ENCODE data around the gene PLXNA2. TPM values are rescaled to one million over a fixed set of nuclear protein-coding genes. Genes with fewer than 3 reads are reported as not detected.

PLXNA2 gene
- total RNA-seq, 2 experiments from 2014 or later, result 0.23 TPM; not detected in 1

DNA sequence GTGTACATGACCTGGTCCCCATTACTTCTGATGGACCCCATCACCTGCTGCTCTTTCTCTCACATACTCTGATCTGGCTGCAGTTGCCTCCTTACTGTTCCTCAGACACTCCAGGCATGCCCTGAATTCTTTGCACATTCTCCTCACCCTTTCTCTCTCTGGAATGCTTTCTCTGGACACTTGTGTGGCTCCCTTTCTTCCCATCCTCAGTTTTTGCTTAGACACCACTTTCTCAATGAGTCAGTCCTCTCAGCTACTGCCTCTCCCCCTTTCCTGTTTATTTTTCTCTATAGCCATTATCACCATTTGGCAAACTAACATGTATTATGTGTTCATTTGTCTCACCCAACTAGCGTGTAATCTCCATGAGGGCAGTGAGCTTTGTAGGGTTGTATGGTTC lies 28.1 kb downstream of the PLXNA2 start:
- Histone ChIP-seq H4K20me1 (ENCODE audit: insufficient read depth, low read length) (no peaks in the 10 kb centered on the region), H3K36me3 (ENCODE audit: insufficient read depth, low read length) (no peaks in the 10 kb centered on the region), H3K9me3 (ENCODE audit: low read length) (no peaks in the 10 kb centered on the region), H3K79me2 (ENCODE audit: insufficient read depth, low read depth, low read length) (no peaks in the 10 kb centered on the region), H3K4me3 (ENCODE audit: low read depth, low read length, poor library complexity, severe bottlenecking) (no peak overlapping the region), H3K27ac (ENCODE audit: low read depth, low read length, poor library complexity, severe bottlenecking) (no peak overlapping the region), H3K4me2 (ENCODE audit: low read length) (no peak overlapping the region), H3K9me2 (ENCODE audit: insufficient read depth, low read length) (no peaks in the 10 kb centered on the region), H2AFZ (ENCODE audit: low read length) (no peak overlapping the region), H3K4me1 (ENCODE audit: insufficient read depth, low read length, poor library complexity, severe bottlenecking) (no peaks in the 10 kb centered on the region)
- BruUV-seq (replicated peaks), result no TSS peak
- TF ChIP-seq, protein P1, sequence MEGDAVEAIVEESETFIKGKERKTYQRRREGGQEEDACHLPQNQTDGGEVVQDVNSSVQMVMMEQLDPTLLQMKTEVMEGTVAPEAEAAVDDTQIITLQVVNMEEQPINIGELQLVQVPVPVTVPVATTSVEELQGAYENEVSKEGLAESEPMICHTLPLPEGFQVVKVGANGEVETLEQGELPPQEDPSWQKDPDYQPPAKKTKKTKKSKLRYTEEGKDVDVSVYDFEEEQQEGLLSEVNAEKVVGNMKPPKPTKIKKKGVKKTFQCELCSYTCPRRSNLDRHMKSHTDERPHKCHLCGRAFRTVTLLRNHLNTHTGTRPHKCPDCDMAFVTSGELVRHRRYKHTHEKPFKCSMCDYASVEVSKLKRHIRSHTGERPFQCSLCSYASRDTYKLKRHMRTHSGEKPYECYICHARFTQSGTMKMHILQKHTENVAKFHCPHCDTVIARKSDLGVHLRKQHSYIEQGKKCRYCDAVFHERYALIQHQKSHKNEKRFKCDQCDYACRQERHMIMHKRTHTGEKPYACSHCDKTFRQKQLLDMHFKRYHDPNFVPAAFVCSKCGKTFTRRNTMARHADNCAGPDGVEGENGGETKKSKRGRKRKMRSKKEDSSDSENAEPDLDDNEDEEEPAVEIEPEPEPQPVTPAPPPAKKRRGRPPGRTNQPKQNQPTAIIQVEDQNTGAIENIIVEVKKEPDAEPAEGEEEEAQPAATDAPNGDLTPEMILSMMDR (conservative IDR thresholded peaks at IDR 0.05; ENCODE audit: low read length), result no peak
- TF ChIP-seq EZH2phosphoT487 (IDR thresholded peaks at IDR 0.05; ENCODE audit: borderline replicate concordance, low read depth, low read length), result no peak
- ChIA-PET CTCF (ENCODE audit: unreplicated experiment) (no interaction called here), POLR2A (no interaction called here)
- DNase-seq (ENCODE audit: low spot score), result no peak
- intact Hi-C loops (cut with micrococcal nuclease; ENCODE audit: unreplicated experiment), result no loop called here

DNA sequence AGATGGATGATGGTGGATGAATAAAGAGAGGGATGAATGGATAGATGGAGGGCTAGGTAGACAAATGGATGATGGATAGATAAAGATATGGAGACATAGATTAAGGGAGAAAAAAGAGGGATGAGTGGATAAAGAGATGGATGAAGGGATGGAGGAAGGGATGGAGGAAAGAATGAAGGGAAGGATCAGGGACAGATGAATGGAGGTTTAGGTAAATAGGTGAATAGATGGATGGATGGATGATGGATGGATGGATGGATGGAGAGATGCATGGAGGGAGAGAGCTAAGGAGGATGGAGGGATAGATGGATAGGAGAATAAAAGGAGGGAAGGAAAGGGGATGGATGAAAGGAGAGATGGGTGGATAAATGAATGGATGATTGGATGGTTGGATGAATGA lies 28.8 kb downstream of the PLXNA2 start:
- no peaks in the 10 kb centered on the region for H3K4me1 ChIP-seq (ENCODE audit: insufficient read depth, low read length, poor library complexity, severe bottlenecking)
- H3K36me3 ChIP-seq (ENCODE audit: insufficient read depth, low read length), result no peaks in the 10 kb centered on the region
- H3K4me3 ChIP-seq (ENCODE audit: low read depth, low read length, poor library complexity, severe bottlenecking), result no peak overlapping the region
- H3K27ac ChIP-seq (ENCODE audit: low read depth, low read length, poor library complexity, severe bottlenecking), result no peak overlapping the region
- CTCF ChIA-PET (ENCODE audit: unreplicated experiment), result no interaction called here
- no peak overlapping the region for H2AFZ ChIP-seq (ENCODE audit: low read length)
- no peak for DNase-seq (ENCODE audit: low spot score)
- H3K9me3 ChIP-seq (ENCODE audit: low read length), result no peaks in the 10 kb centered on the region
- no TSS peak for BruUV-seq (replicated peaks)
- TF ChIP-seq, protein P1 (conservative IDR thresholded peaks at IDR 0.05; ENCODE audit: low read length), result no peak
- no peak for TF ChIP-seq EZH2phosphoT487 (IDR thresholded peaks at IDR 0.05; ENCODE audit: borderline replicate concordance, low read depth, low read length)
- POLR2A ChIA-PET, result no interaction called here
- no peak overlapping the region for H3K4me2 ChIP-seq (ENCODE audit: low read length)
- H4K20me1 ChIP-seq (ENCODE audit: insufficient read depth, low read length), result no peaks in the 10 kb centered on the region
- no peaks in the 10 kb centered on the region for H3K9me2 ChIP-seq (ENCODE audit: insufficient read depth, low read length)
- intact Hi-C loops (cut with micrococcal nuclease; ENCODE audit: unreplicated experiment), result no loop called here
- H3K79me2 ChIP-seq (ENCODE audit: insufficient read depth, low read depth, low read length), result no peaks in the 10 kb centered on the region

GRCh38 chr1:208213786-208214185 lies 30.4 kb downstream of the PLXNA2 start:
- intact Hi-C loops (cut with micrococcal nuclease; ENCODE audit: unreplicated experiment), result no loop called here
- Histone ChIP-seq H3K27ac (ENCODE audit: low read depth, low read length, poor library complexity, severe bottlenecking) (no peak overlapping the region), H3K79me2 (ENCODE audit: insufficient read depth, low read depth, low read length) (no peaks in the 10 kb centered on the region), H3K4me3 (ENCODE audit: low read depth, low read length, poor library complexity, severe bottlenecking) (no peak overlapping the region), H3K4me2 (ENCODE audit: low read length) (no peak overlapping the region), H3K9me3 (ENCODE audit: low read length) (no peaks in the 10 kb centered on the region), H3K9me2 (ENCODE audit: insufficient read depth, low read length) (no peaks in the 10 kb centered on the region), H3K36me3 (ENCODE audit: insufficient read depth, low read length) (no peaks in the 10 kb centered on the region), H4K20me1 (ENCODE audit: insufficient read depth, low read length) (no peaks in the 10 kb centered on the region), H3K4me1 (ENCODE audit: insufficient read depth, low read length, poor library complexity, severe bottlenecking) (no peaks in the 10 kb centered on the region), H2AFZ (ENCODE audit: low read length) (no peak overlapping the region)
- DNase-seq (ENCODE audit: low spot score), result no peak
- ChIA-PET POLR2A (interaction anchor here (0.6 kb wide), 1 partner anchor 53 kb away, joined by 3 read pairs; no protein-coding TSS in a partner anchor), CTCF (ENCODE audit: unreplicated experiment) (no interaction called here)
- TF ChIP-seq, protein P1 (conservative IDR thresholded peaks at IDR 0.05; ENCODE audit: low read length), result no peak
- TF ChIP-seq EZH2phosphoT487 (IDR thresholded peaks at IDR 0.05; ENCODE audit: borderline replicate concordance, low read depth, low read length), result no peak
- no TSS peak for BruUV-seq (replicated peaks)

All from OCI-LY7 (cell line).